Measurements from ENCODE around the gene PACSIN1. TPM values are rescaled to one million over a fixed set of nuclear protein-coding genes. Genes with fewer than 3 reads are reported as not detected.

Gene PACSIN1
- total RNA-seq, 2 experiments from 2014 or later = 19.3 to 88.4 TPM

DNA sequence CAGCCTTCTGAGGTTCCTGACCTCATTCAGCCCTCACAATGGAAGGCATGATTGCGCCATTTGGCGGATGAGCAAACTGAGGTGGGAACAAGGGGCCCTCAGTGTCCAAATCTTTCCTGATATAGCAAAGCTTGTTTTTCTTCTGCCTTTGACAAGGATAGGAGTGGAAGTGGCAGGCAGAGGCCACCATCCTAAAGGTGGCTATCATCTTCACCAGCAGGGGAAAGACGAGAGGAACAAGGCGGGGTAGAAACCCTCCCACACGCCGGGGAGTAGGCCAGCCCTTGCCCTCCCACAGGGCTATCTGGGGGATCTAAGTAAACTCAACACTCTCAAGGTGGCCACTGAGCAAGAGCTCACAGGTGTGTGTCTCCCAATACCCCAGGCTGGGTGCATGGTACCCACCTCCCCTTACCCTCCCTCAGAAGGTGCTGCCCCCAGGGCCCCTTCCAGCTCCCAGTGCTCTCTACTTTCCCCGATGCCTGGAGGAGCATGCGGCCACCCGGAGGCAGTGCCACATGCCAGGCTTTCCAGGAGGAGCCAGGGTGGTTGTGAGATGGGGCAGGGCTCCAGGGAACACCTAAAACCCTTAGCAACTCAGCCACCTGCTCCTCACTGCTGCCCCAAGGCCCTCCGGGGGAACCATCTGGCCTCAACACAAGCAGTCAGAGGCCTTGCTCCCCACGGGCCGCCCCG is 79.0 kb downstream of the PACSIN1 start:
- BruUV-seq (replicated peaks) = no TSS peak
- ChIA-PET POLR2A (no interaction called here), CTCF (ENCODE audit: unreplicated experiment) (no interaction called here)

DNA sequence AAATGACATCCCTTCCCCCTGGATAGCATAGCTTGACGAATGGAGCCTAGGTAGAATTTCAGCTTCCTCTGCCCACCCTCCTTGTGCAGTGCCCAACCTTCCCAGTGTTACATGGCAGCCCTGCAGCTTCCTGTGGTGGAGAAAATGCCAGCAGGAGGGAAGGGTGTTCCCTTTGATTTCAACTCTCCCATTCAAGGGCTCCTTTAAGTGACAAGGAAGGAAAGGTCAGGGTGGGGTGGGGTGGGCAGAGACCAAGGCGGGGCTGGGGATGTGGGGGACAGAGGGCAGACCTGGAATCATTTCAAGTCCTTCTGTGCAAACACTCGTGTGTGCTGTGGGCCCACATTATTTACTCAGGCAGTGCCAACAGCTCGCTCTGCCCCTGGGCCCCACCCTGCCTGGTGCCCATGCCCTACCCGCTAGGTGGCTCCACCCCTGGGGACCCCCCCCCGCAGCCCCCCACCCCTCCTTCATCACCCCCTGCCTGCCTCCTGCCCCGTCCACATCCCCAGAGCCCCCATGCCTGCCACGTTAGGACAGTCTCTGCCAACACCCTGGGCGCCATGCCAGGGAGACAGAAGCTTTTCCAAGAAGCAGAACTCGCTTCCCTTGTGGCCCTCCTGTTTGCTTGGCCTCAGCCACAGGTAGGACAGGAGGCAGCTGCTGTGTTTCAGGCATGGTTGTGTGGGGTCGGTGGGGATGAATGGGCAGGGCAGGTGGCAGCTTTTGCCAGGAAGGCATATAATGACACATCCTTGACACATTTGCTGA is 80.9 kb downstream of the PACSIN1 start:
- H3K4me1 ChIP-seq (ENCODE audit: insufficient read depth, low read length, poor library complexity, severe bottlenecking) = no peaks in the 10 kb centered on the region
- H4K20me1 ChIP-seq (ENCODE audit: insufficient read depth, low read length) = no peaks in the 10 kb centered on the region
- H3K9me3 ChIP-seq (ENCODE audit: low read length) = no peaks in the 10 kb centered on the region
- no TSS peak for BruUV-seq (replicated peaks)
- no peak overlapping the region for H3K4me2 ChIP-seq (ENCODE audit: low read length)
- TF ChIP-seq, protein P1, sequence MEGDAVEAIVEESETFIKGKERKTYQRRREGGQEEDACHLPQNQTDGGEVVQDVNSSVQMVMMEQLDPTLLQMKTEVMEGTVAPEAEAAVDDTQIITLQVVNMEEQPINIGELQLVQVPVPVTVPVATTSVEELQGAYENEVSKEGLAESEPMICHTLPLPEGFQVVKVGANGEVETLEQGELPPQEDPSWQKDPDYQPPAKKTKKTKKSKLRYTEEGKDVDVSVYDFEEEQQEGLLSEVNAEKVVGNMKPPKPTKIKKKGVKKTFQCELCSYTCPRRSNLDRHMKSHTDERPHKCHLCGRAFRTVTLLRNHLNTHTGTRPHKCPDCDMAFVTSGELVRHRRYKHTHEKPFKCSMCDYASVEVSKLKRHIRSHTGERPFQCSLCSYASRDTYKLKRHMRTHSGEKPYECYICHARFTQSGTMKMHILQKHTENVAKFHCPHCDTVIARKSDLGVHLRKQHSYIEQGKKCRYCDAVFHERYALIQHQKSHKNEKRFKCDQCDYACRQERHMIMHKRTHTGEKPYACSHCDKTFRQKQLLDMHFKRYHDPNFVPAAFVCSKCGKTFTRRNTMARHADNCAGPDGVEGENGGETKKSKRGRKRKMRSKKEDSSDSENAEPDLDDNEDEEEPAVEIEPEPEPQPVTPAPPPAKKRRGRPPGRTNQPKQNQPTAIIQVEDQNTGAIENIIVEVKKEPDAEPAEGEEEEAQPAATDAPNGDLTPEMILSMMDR (conservative IDR thresholded peaks at IDR 0.05; ENCODE audit: low read length) = no peak
- TF ChIP-seq EZH2phosphoT487 (IDR thresholded peaks at IDR 0.05; ENCODE audit: borderline replicate concordance, low read depth, low read length) = no peak
- H3K27ac ChIP-seq (ENCODE audit: low read depth, low read length, poor library complexity, severe bottlenecking) = no peak overlapping the region
- H3K36me3 ChIP-seq (ENCODE audit: insufficient read depth, low read length) = no peaks in the 10 kb centered on the region
- ChIA-PET CTCF (ENCODE audit: unreplicated experiment) (interaction anchor here (0.7 kb wide), 1 partner anchor 8 kb away, joined by 3 read pairs; no protein-coding TSS in a partner anchor), POLR2A (interaction anchor here (0.5 kb wide), 2 partner anchors 396 to 1326 kb away, joined by 4 read pairs; no protein-coding TSS in a partner anchor)
- no peak overlapping the region for H3K4me3 ChIP-seq (ENCODE audit: low read depth, low read length, poor library complexity, severe bottlenecking)
- no peak overlapping the region for H2AFZ ChIP-seq (ENCODE audit: low read length)
- intact Hi-C loops (cut with micrococcal nuclease; ENCODE audit: unreplicated experiment) = no loop called here
- no peak for DNase-seq (ENCODE audit: low spot score)
- H3K79me2 ChIP-seq (ENCODE audit: insufficient read depth, low read depth, low read length) = no peaks in the 10 kb centered on the region
- no peaks in the 10 kb centered on the region for H3K9me2 ChIP-seq (ENCODE audit: insufficient read depth, low read length)

More for the DNA sequence above, 79.0 kb downstream of the PACSIN1 start:
- Histone ChIP-seq H2AFZ (ENCODE audit: low read length) (no peak overlapping the region), H3K9me2 (ENCODE audit: insufficient read depth, low read length) (no peaks in the 10 kb centered on the region), H3K4me2 (ENCODE audit: low read length) (no peak overlapping the region), H3K4me1 (ENCODE audit: insufficient read depth, low read length, poor library complexity, severe bottlenecking) (no peaks in the 10 kb centered on the region), H3K4me3 (ENCODE audit: low read depth, low read length, poor library complexity, severe bottlenecking) (no peak overlapping the region), H3K36me3 (ENCODE audit: insufficient read depth, low read length) (no peaks in the 10 kb centered on the region), H3K79me2 (ENCODE audit: insufficient read depth, low read depth, low read length) (no peaks in the 10 kb centered on the region), H3K9me3 (ENCODE audit: low read length) (no peaks in the 10 kb centered on the region), H4K20me1 (ENCODE audit: insufficient read depth, low read length) (no peaks in the 10 kb centered on the region), H3K27ac (ENCODE audit: low read depth, low read length, poor library complexity, severe bottlenecking) (no peak overlapping the region)
- intact Hi-C loops (cut with micrococcal nuclease; ENCODE audit: unreplicated experiment) = no loop called here
- TF ChIP-seq, protein P1 (conservative IDR thresholded peaks at IDR 0.05; ENCODE audit: low read length) = no peak
- TF ChIP-seq EZH2phosphoT487 (IDR thresholded peaks at IDR 0.05; ENCODE audit: borderline replicate concordance, low read depth, low read length) = no peak
- no peak for DNase-seq (ENCODE audit: low spot score)

Measured in OCI-LY7 (cell line).